ENCODE results near the gene CHST14.

GRCh38 chr15:40465939-40466338 is 4.8 kb upstream of the CHST14 start:
- TF ChIP-seq, protein P1, sequence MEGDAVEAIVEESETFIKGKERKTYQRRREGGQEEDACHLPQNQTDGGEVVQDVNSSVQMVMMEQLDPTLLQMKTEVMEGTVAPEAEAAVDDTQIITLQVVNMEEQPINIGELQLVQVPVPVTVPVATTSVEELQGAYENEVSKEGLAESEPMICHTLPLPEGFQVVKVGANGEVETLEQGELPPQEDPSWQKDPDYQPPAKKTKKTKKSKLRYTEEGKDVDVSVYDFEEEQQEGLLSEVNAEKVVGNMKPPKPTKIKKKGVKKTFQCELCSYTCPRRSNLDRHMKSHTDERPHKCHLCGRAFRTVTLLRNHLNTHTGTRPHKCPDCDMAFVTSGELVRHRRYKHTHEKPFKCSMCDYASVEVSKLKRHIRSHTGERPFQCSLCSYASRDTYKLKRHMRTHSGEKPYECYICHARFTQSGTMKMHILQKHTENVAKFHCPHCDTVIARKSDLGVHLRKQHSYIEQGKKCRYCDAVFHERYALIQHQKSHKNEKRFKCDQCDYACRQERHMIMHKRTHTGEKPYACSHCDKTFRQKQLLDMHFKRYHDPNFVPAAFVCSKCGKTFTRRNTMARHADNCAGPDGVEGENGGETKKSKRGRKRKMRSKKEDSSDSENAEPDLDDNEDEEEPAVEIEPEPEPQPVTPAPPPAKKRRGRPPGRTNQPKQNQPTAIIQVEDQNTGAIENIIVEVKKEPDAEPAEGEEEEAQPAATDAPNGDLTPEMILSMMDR (IDR thresholded peaks at IDR 0.05), result no peak
- no peak for TF ChIP-seq POLR2A (IDR thresholded peaks at IDR 0.05)

All from heart left ventricle (tissue), 13 donors.